GM21515 (cell line): ENCODE data around the gene ZNF555.
"Not testable (repeated sequence)": the region's sequence is repeated elsewhere in the genome, so short reads cannot be mapped to it uniquely, and the experiment has no call there.

Source experiments
- ATAC-seq: cut with Tn5 transposase; IDR thresholded peaks from one replicate; pipeline ENCODE4 v1.9.1; 2021; ENCODE audit not compliant: unreplicated experiment

The ZNF555 gene

DNA sequence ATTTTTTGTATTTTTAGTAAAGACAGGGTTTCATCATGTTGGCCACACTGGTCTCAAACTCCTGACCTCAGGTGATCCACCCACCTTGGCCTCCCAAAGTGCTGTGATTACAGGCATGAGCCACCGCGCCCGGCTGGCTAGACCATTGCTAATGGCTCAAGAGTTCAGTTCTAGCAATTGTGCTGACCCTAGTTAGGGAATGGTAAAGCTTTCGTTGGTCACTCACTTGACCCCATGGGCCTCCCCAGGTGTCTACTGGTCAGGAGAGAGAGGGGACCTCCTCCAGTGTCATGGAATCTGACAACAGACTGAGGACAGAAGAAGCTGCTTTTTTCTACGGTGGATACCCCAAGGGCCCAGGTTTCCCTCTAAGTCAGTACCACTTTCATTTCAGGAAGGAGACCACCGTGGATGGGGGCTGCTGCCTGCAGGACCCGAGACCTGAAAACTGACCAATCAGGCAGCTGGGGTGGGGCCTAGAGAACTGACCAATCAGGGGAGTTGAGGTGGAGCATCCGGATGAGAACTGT, 25.3 kb downstream of the ZNF555 start:
- ATAC-seq: no peak

DNA sequence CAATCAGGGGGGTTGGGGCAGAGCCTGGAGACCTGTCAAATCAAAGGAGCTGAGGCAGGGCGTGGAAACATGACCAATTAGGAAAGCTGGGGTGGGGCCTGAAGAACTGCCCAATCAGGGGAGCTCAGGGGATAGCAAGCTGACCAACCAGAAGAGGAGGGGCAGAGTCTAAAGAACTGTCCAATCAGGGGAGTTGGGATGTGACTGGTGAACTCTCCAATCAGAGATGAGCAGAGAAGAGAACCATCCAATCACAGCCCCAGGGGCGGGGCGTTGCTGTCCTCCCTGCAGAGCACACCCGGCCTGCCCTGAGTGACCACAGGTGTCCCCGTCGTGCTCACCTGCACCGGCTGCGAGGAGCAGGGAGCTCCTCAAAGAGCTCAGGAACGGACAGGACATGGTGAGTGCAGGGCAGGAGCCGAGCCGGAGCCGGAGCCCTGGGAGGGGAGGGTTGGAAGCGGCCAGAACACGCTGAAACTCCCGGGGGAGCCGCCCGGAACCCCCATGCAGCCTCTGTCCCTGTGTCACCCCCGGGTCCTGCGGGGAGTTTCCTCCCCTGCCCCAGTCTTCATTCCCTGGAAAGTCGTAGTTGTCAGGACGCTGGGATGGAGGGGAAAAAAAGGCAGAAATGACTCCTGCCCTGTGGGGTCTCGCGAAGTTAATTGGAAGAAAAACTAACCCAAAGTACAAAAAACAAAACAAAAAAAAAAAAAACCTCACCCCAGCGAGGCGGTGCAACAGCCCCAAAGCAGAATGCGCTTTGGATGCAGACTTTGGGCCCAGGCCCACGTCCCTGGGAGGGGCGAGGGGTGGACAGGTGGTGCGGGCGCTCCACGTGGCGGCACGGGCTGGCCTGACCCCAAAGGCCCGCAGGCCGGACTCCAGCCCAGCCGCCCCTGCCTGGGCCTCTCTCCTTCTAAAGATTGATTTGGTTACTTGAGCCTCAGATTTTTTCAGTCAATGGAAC, 26.0 kb downstream of the ZNF555 start, which contains the start of gene ZNF556:
Gene ZNF556, plus strand, starts transcription at position 311 of the 967 bp plus-strand sequence. Its CDS starts 87 bp downstream, at position 398.
- ATAC-seq: no peak

DNA sequence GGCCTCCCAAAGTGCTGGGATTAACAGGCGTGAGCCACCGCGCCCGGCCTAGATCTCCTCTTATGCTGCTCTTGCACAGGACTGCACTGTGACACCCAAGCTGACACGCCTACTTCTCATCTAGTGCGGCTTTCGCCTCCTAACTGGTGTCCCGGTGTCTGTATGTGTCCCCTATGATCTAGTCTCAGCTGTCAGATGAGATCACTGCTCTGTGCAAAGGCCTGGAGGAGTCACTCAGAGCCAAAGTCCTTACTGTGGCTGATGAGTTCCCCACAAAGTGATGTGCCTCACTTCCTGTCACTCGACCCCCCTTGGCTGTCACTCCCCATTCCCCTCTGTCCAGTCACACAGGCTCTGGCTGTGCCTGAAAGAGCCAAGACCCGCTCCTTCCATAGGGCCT, 28.3 kb downstream of the ZNF555 start:
- ATAC-seq: no peak

DNA sequence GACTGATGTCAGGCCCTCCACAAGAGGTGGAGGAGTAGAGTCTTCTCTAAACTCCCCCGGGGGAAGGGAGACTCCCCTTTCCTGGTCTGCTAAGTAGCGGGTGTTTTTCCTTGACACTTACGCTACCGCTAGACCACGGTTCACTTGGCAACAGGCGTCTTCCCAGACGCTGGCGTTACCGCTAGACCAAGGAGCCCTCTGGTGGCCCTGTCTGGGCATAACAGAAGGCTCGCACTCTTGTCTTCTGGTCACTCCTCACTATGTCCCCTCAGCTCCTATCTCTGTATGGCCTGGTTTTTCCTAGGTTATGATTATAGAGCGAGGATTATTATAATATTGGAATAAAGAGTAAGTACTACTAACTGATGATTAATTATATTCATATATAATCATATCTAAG, 30.9 kb downstream of the ZNF555 start:
- not testable (repeated sequence) for ATAC-seq

DNA sequence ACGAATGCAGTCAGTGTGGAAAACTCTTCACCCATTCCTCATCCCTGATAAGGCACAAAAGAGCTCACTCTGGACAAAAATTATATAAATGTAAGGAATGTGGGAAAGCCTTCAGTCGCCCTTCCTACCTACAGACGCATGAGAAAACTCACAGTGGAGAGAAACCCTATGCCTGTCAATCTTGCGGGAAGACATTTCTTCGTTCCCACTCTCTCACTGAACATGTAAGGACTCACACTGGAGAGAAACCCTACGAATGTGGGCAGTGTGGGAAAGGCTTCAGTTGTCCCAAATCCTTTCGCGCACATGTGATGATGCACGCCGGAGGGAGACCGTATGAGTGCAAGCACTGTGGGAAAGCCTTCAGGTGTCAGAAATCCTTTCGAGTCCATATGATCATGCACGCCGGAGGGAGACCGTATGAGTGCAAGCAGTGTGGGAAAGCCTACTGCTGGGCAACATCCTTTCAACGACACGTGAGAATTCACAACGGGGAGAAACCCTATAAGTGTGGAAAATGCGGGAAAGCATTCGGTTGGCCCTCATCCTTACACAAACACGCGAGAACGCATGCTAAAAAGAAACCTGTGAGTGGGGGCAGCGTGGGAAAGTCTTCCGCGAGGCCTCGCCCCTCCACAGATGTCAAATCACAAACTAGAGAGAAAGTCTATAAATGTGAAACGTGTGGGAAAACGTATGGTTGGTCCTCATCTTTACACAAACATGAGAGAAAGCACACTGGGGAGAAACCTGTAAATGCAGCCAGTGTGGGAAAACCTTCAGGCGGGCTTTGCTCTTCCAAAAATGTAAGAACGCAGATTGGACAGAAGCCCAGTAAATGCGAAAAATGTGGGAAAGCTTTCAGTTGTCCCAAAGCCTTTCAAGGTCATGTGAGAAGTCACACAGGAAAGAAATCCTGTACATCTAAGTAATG, 36.4 kb downstream of the ZNF555 start:
- no peak for ATAC-seq

DNA sequence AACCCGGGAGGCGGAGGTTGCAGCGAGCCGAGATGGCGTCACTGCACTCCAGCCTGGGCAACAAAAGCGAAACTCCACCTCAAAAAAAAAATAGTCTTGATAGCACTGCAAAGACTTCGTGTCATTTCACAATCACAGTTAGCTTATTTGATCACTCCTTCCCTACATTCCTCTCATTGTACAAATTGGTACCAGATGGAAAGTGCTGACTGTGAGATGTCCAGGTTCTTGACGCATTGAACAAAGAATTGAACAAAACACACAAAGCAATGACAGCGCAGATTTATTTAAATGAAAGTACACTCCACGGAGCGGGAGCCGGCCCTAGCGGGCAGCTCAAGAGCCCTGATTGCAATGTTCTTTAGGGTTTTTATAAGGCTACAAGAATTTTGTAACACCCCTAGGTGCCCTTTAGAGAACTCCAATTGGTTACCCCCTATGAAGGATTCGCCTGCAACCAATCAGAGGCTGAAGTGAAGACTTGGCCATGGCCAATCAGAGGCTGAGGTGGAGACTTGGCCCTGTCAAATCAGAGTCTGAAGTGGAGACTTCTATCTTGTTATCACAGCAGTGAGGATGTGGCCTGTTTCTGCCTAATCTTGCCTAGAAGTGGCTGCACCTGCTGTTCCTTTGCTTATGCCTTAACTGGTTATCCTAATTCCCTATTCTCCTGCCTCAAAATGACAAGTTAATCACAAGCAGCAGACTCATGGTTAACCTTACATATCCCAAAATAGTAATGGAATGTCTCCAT, 42.6 kb downstream of the ZNF555 start:
- no peak for ATAC-seq

DNA sequence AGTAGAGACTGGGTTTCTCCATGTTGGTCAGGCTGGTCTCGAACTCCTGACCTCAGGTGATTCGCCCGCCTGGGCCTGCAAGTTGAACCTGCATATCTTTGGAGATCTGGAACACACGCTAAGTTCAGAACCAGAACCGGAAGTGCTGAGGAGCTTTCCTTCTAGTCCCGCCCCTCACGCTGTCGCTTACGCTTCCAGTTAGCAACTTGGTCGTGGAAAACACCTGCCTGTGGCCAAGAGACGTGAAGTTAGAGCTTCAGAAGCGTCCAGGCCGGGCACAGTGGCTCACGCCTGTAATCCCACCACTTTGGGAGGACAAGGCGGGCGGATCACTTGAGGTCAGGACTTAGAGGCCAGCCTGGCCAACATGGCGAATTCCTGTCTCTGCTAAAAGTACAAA, 44.5 kb downstream of the ZNF555 start:
- ATAC-seq: no peak

DNA sequence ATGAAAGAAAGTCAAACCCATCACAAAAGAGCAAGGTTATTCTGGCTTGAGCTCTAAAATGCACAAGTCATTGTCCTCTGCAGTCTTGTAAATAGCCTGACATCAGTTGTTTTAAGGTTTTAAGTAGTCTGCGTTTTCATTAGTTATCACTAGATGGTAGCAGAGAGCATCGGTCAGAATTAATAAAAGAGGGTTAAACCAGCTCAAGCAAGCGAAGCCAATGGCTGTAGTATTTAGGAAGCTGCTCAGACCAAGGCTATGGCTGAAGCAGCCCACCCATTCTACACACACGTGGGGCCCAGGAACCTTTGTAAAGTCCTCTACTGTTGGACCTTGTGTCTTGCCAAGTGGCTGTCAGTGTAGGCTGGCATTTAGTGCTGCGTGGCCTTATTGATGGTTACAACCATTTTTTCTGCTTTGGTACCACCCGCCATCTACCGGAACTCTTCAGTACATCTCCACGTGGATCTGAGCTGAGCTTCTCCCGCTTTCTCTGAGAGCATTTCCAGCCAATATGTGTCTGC, 46.2 kb downstream of the ZNF555 start:
- no peak for ATAC-seq

DNA sequence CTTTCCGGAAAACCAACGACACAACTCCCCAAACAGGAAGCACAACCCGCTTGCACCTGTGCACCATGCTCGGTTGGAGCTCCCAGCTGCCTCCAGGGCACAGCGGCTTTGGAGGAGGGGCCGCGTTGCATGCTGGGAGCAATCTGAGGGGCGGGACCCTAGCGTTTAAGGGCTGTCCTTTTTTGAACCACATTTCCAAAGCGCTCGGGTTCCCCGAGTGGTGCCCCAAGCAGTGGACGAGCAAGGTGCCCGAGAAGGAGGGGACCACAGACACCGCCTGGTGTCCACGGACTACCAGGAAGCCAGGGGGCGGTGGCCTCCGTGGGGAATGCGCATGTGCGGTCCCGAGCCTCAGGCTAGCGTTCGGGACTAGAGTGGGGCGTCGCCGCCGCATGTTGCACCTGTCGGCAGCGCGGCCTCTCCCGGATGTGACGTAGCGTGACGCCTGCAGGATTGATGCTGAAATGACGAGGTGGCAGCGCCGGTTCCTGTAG, 47.5 kb downstream of the ZNF555 start:
- ATAC-seq: no peak

DNA sequence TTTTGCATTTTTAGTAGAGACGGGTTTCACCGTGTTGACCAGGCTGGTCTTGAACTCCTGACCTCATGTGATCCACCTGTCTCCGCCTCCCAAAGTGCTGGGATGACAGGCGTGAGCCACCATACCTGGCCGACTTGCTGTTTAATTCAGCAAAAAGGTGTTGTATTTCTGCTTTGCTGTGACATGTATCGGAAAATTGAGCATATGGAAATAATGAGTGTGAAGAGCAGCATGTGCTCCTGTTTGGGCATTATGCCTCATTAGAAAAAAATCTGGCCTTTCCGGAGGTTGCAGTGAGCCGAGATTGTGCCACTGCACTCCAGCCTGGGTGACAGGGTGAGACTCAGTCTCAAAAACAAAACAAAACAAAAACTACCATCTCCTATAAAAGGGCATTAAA, 49.3 kb downstream of the ZNF555 start:
- not testable (repeated sequence) for ATAC-seq

DNA sequence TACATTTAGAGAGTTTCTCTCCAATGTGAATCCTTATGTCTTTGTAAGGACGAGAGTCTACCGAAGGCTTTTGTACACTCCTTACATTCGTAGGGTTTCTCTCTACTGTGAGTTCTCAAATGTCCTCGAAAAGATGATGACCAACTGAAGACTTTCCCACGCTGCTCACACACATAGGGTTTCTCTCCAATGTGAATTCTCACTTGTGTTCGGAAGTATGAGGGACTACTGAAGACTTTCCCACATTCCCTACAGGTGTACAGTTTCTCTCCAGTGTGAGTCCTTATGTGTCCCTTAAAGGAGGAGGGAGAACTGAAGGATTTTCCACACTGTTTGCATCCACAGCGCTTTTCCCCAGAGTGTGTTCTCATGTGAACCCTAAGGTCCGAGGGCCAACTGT, 55.4 kb downstream of the ZNF555 start:
- ATAC-seq: no peak

DNA sequence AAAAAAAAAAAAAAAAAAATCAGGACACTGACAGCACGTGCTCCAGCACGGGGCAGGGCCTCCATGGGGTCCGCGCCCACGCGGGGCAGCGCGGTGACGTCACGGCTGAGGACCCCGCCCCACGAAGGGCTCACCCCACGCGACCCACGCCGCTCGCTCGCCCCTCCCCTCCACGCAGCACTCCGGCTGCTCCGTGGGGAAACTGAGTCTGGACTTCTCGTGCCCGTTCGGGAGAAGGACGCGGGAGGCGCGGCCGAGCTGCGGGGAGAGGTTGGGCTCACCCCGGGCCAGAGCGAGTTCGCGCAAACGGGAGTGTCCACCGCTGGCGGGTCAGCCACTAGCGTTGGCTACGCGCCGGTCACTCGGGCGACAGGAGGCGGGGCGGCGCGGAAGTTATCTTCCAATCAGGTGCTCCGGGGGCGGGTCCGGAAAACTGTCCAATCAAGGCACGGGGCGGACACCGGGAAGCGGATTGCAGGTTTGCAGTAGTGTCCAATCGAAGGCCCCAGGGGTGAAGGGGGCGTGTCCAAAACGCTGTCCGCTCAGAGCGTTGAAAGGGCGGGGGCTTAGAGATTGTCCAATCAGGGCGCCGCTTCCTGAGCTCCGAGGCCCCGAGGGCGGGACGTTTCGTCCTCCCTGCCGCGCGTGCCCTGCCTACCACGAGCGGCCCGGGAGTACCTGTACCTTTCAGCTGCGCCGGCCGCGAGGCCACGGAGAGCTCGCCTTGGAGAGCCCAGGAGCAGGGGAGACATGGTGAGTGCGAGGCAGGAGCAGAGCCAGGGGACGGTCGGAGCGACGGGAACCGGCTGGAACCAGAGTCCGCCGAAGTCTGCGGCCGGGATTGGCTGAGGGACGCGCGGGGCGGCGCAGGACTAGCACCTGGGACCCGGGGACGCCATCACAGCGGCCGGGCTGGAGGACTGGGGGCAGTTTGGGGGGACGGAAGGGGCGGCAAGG, 59.3 kb downstream of the ZNF555 start, which contains the start of gene ZNF57:
Gene ZNF57, plus strand, starts transcription at position 633 of the 957 bp plus-strand sequence. Its CDS starts 118 bp downstream, at position 751.
- ATAC-seq: peak; percentile 87

DNA sequence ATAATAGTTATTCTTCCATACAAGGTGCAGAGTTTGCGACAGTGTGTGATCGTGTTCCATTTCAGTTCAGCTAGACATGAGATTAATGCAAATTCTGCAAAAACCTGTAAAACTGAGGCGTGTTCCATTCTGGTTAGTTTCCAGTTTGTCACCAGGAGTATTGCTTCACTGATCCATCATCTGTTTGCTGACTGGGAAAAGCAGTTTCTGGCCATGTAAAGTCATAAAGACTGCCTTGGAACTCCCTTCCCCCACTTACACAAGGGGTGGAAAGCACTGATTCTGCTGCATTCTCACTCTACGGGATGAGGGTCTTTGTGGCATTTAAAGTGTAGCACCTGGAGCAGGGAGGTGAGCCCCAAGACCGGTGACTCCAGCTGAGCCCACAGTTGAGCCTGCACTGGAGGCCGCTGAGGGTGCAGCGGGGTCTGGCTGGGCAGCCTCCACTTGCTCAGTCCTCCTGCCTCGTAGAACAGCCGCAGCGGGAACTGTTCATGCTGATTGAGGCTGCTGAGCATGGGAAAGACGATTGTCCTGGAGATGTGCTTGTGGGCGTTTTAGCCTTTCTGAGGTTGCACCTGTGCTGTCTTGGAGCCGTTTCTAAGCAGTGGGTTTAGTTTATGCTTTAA, 61.4 kb downstream of the ZNF555 start:
- no peak for ATAC-seq

DNA sequence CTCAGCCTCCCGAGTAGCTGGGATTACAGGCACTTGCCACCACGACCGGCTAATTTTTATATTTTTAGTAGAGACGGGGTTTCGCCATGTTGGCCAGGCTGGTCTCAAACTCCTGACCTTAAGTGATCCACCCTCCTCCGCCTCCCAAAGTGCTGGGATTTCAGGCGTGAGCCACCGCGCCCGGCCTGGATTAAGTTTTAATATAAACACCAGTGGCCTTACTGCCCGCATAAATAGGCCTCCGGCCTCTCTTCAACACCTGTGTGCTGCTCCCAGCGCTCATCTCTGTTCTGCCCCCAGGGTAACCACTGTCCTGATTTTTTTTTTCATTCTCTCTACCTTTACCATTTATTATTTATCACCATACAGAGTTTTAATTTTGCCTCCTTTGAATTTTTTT, 62.1 kb downstream of the ZNF555 start:
- ATAC-seq: not testable (repeated sequence)

DNA sequence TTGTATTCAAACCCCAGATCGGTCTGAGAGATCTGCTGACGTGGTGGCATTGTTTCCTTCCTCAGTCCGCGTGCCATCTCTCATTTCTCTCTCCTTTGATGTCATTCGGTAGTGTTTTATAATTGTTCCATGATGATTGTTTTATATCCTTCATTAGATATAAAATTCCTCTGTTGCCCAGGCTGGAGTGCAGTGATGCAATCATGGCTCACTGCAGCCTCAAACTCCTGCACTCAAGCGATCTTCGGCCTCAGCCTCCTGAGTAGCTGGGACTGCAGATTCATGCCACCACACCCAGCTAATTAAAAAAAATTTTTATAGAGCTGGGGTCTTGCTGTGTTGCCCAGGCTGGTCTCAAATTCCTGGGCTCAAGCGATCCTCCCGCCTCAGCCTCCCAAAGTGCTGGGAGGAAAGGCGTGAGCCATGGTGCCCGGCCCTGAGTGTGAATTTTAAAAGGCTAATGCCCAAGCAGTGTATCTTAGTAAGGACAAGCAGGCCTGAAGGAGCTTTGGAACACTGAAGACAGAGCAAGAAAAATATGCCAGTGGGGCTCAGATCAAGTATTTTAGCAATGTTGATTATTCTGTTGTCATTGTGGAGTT, 64.7 kb downstream of the ZNF555 start:
- no peak for ATAC-seq

DNA sequence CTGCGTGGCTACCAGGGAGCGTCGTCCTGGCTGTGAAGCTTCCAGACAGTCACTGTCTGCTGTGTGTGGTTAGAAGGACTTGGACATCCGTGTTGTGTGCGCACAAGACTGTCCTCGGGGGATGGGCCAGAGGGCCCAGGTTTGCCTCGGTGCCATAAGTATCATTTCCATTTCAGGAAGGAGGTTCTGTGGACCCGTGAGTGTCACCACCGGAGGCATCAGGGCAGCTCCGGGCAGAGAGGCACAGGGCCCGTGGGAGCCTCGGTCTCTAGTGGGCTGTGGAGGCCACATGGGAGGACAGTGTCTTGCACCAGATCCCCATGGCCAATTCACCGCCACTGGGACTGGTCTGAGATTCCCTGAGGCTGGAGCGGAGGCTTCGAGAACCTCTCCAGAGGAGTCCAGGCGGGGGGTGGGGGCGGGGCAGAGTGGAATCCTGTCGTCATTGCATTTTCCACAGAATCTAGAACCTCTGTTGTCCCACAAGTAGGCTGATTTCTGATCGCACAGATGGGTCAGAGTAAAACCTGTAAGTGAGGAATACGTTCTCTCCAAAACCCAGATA, 65.4 kb downstream of the ZNF555 start:
- no peak for ATAC-seq
